ENCODE results near the gene EMC8. TPM values are rescaled to one million over a fixed set of nuclear protein-coding genes. Genes with fewer than 3 reads are reported as not detected.
A peak's percentile ranks its signal among the peaks of the same experiment; 100 is the strongest.

EMC8 gene
- total and polyA plus RNA-seq, 10 of the 15 experiments (the other 5 are each of a cell fraction or from before 2014, with no cell fraction given): 7.8 to 62.0 (median 33.5) TPM

GRCh38 chr16:85757341-85757822 lies 42.0 kb downstream of the EMC8 start (continued):
- TF ChIP-seq ZBTB4 (CRISPR knock-in tag; IDR thresholded peaks at IDR 0.05): no peak
- TF ChIP-seq ZSCAN29 (IDR thresholded peaks at IDR 0.05): no peak
- no peak for TF ChIP-seq NBN (IDR thresholded peaks at IDR 0.05)
- TF ChIP-seq USF2 (IDR thresholded peaks at IDR 0.05; ENCODE audit: borderline replicate concordance, low read depth, low read length): no peak
- TF ChIP-seq SKIL (IDR thresholded peaks at IDR 0.05; ENCODE audit: low read depth, poor library complexity, severe bottlenecking): peak; percentile 45
- TF ChIP-seq TCF12 (IDR thresholded peaks at IDR 0.05; ENCODE audit: low read depth, low read length): no peak
- no peak for TF ChIP-seq FOS (IDR thresholded peaks at IDR 0.05; ENCODE audit: borderline replicate concordance, extremely low read depth, insufficient read length)
- no peak for TF ChIP-seq PML (IDR thresholded peaks at IDR 0.05; ENCODE audit: low read length)
- no peak for TF ChIP-seq HDGF (IDR thresholded peaks at IDR 0.05)
- no peak for TF ChIP-seq JUND (IDR thresholded peaks at IDR 0.05; ENCODE audit: low read depth, low read length)
- TF ChIP-seq E4F1 (IDR thresholded peaks at IDR 0.05; ENCODE audit: borderline replicate concordance, partially characterized antibody): no peak
- TF ChIP-seq YY1 (IDR thresholded peaks at IDR 0.05; ENCODE audit: low read depth, low read length): no peak
- no peak for TF ChIP-seq PBX3 (IDR thresholded peaks at IDR 0.05; ENCODE audit: insufficient replicate concordance, low read depth, low read length)
- 0 out of 2 replicates have a peak, but pooled peaks have one; percentile 56 for TF ChIP-seq PAX5 (IDR thresholded peaks at IDR 0.05; ENCODE audit: borderline replicate concordance, low read depth, low read length)
- TF ChIP-seq TAF1 (IDR thresholded peaks at IDR 0.05; ENCODE audit: borderline replicate concordance, low read depth, low read length): no peak
- peak; percentile 71; the same call in 1 of the 2 replicates for TF ChIP-seq CBFB (IDR thresholded peaks at IDR 0.05; ENCODE audit: low read depth)
- no peak for TF ChIP-seq ESRRA (IDR thresholded peaks at IDR 0.05; ENCODE audit: low read length)

Measured in GM12878 (cell line).